SJSA1 (cell line): ENCODE results near the gene CERS5. TPM values are rescaled to one million over a fixed set of nuclear protein-coding genes. Genes with fewer than 3 reads are reported as not detected.

Source experiments
- DNase-seq, 2 experiments: peaks; one replicate each; pipeline ENCODE4 v3.0.0-alpha.2; 2015 to 2020; ENCODE audit warnings: low spot score in 2 of 2, low read depth in 1 of 2
- H3K27ac ChIP-seq: fragments of 250-450 bp; sonication (Bioruptor Pico); 2 replicates; pipeline ENCODE4 v1.5.1; 2020; ENCODE audit warnings: mild to moderate bottlenecking, moderate library complexity
- H3K27me3 ChIP-seq: fragments of 250-450 bp; sonication (Bioruptor Pico); replicated peaks from 2 replicates; pipeline ENCODE4 v1.5.1; 2020; ENCODE audit warnings: mild to moderate bottlenecking, moderate library complexity
- H3K36me3 ChIP-seq: fragments of 250-450 bp; sonication (Bioruptor Pico); 2 replicates; pipeline ENCODE4 v1.5.1; 2020; ENCODE audit warnings: mild to moderate bottlenecking
- H3K4me1 ChIP-seq: fragments of 250-450 bp; sonication (Bioruptor Pico); replicated peaks from 2 replicates; pipeline ENCODE4 v1.6.1; 2021; ENCODE audit warnings: mild to moderate bottlenecking
- H3K4me3 ChIP-seq: fragments of 250-450 bp; sonication (Bioruptor Pico); 2 replicates; pipeline ENCODE4 v1.5.1; 2020; ENCODE audit warnings: mild to moderate bottlenecking
- H3K9me3 ChIP-seq: fragments of 250-450 bp; sonication (Bioruptor Pico); replicated peaks from 2 replicates; pipeline ENCODE4 v1.5.1; 2020; ENCODE audit warnings: mild to moderate bottlenecking
- total RNA-seq: library from RNA; depleted of rRNA; stranded (reverse); fragments of >200 nt; shearing (Covaris generic); gene quantifications from 2 replicates; pipeline ENCODE4 v1.2.3, GENCODE V29; 2014; rRNA removed

The CERS5 gene
- total RNA-seq, result 23.1 and 36.3 TPM in 2 replicates

- peaks cover 9% of the 10 kb centered on the region for H3K9me3 ChIP-seq
- H3K27me3 ChIP-seq, result no peaks in the 10 kb centered on the region
Measured at GRCh38 chr12:50167049-50167828, at the start of gene CERS5. CERS5 (minus strand) TSS chr12:50167369; CDS start chr12:50167297, 72 bp downstream.

GRCh38 chr12:50215033-50215432, 47.9 kb upstream of the CERS5 start:
- peaks cover 84% of the 10 kb centered on the region for H3K36me3 ChIP-seq
- no peaks in the 10 kb centered on the region for H3K27me3 ChIP-seq
- no peaks in the 10 kb centered on the region for H3K9me3 ChIP-seq
- H3K4me1 ChIP-seq, result peaks cover 68% of the 10 kb centered on the region
- DNase-seq, result peak in 1 of 2 experiments; percentile 18
- H3K27ac ChIP-seq, result peak overlapping the region; percentile 5; the same call in 1 of the 2 replicates
- H3K4me3 ChIP-seq, result no peak overlapping the region

More at GRCh38 chr12:50167049-50167828, at the start of gene CERS5:
- peak within 1 kb of the TSS; percentile 80 for H3K4me3 ChIP-seq
- H3K27ac ChIP-seq, result peak within 1 kb of the TSS; percentile 77
- H3K36me3 ChIP-seq, result peaks cover 10% of the 10 kb centered on the region
- peak; percentile 99 for DNase-seq
- H3K4me1 ChIP-seq, result peaks cover 15% of the 10 kb centered on the region

- no peak overlapping the region for H3K4me3 ChIP-seq
- H3K36me3 ChIP-seq, result peaks cover 82% of the 10 kb centered on the region
- H3K9me3 ChIP-seq, result no peaks in the 10 kb centered on the region
- DNase-seq, result no peak
- peaks cover 59% of the 10 kb centered on the region for H3K4me1 ChIP-seq
- H3K27me3 ChIP-seq, result no peaks in the 10 kb centered on the region
- H3K27ac ChIP-seq, result no peak overlapping the region
Measured at GRCh38 chr12:50214018-50214417, 46.8 kb upstream of the CERS5 start.

GRCh38 chr12:50213439-50213838, 46.3 kb upstream of the CERS5 start:
- H3K4me1 ChIP-seq, result peaks cover 53% of the 10 kb centered on the region
- H3K27ac ChIP-seq, result no peak overlapping the region
- no peak for DNase-seq
- no peak overlapping the region for H3K4me3 ChIP-seq
- H3K9me3 ChIP-seq, result no peaks in the 10 kb centered on the region
- no peaks in the 10 kb centered on the region for H3K27me3 ChIP-seq
- peaks cover 78% of the 10 kb centered on the region for H3K36me3 ChIP-seq

GRCh38 chr12:50212071-50212467, 44.9 kb upstream of the CERS5 start:
- no peaks in the 10 kb centered on the region for H3K9me3 ChIP-seq
- DNase-seq, result no peak
- H3K4me1 ChIP-seq, result peaks cover 48% of the 10 kb centered on the region
- H3K27me3 ChIP-seq, result no peaks in the 10 kb centered on the region
- H3K27ac ChIP-seq, result peak overlapping the region; percentile 67
- H3K36me3 ChIP-seq, result peaks cover 78% of the 10 kb centered on the region
- no peak overlapping the region for H3K4me3 ChIP-seq

GRCh38 chr12:50211392-50212070, 44.4 kb upstream of the CERS5 start:
- H3K36me3 ChIP-seq, result peaks cover 78% of the 10 kb centered on the region
- H3K4me1 ChIP-seq, result peaks cover 48% of the 10 kb centered on the region
- H3K4me3 ChIP-seq, result no peak overlapping the region
- H3K27ac ChIP-seq, result peak overlapping the region; percentile 67
- peak in 1 of 2 experiments; percentile 51 for DNase-seq
- H3K27me3 ChIP-seq, result no peaks in the 10 kb centered on the region
- no peaks in the 10 kb centered on the region for H3K9me3 ChIP-seq

- Histone ChIP-seq H3K4me1 (peaks cover 32% of the 10 kb centered on the region), H3K9me3 (no peaks in the 10 kb centered on the region), H3K27ac (no peak overlapping the region), H3K27me3 (no peaks in the 10 kb centered on the region), H3K36me3 (peaks cover 84% of the 10 kb centered on the region), H3K4me3 (no peak overlapping the region)
- DNase-seq, result no peak
Measured at GRCh38 chr12:50207424-50207823, 40.3 kb upstream of the CERS5 start.

GRCh38 chr12:50205648-50206047, 38.5 kb upstream of the CERS5 start:
- Histone ChIP-seq H3K9me3 (no peaks in the 10 kb centered on the region), H3K36me3 (peaks cover 80% of the 10 kb centered on the region), H3K4me1 (peaks cover 24% of the 10 kb centered on the region), H3K4me3 (no peak overlapping the region), H3K27me3 (no peaks in the 10 kb centered on the region), H3K27ac (no peak overlapping the region)
- DNase-seq, result no peak

- no peak overlapping the region for H3K27ac ChIP-seq
Measured at GRCh38 chr12:50203691-50204090, 36.5 kb upstream of the CERS5 start.

GRCh38 chr12:50201987-50202521, 34.9 kb upstream of the CERS5 start:
- Histone ChIP-seq H3K4me3 (no peak overlapping the region), H3K9me3 (no peaks in the 10 kb centered on the region), H3K27me3 (no peaks in the 10 kb centered on the region), H3K36me3 (peaks cover 93% of the 10 kb centered on the region), H3K4me1 (peaks cover 23% of the 10 kb centered on the region), H3K27ac (peak overlapping the region; percentile 64)
- peak; percentile 64 to 75 for DNase-seq

More at GRCh38 chr12:50203691-50204090, 36.5 kb upstream of the CERS5 start:
- Histone ChIP-seq H3K4me3 (no peak overlapping the region), H3K9me3 (no peaks in the 10 kb centered on the region), H3K36me3 (peaks cover 87% of the 10 kb centered on the region), H3K4me1 (peaks cover 23% of the 10 kb centered on the region), H3K27me3 (no peaks in the 10 kb centered on the region)
- no peak for DNase-seq

GRCh38 chr12:50200552-50201273, 33.5 kb upstream of the CERS5 start:
- Histone ChIP-seq H3K27ac (peak overlapping the region; percentile 64; the same call in 1 of the 2 replicates), H3K9me3 (no peaks in the 10 kb centered on the region), H3K36me3 (peaks cover 93% of the 10 kb centered on the region), H3K4me1 (peaks cover 23% of the 10 kb centered on the region), H3K27me3 (no peaks in the 10 kb centered on the region), H3K4me3 (no peak overlapping the region)
- DNase-seq, result no peak

- peaks cover 92% of the 10 kb centered on the region for H3K36me3 ChIP-seq
- peaks cover 23% of the 10 kb centered on the region for H3K4me1 ChIP-seq
- no peak overlapping the region for H3K27ac ChIP-seq
Measured at GRCh38 chr12:50198829-50199228, 31.7 kb upstream of the CERS5 start.

GRCh38 chr12:50197297-50197727, 30.1 kb upstream of the CERS5 start:
- no peak overlapping the region for H3K4me3 ChIP-seq
- H3K27me3 ChIP-seq, result no peaks in the 10 kb centered on the region
- peaks cover 9% of the 10 kb centered on the region for H3K4me1 ChIP-seq
- no peak for DNase-seq
- H3K9me3 ChIP-seq, result no peaks in the 10 kb centered on the region
- H3K36me3 ChIP-seq, result peaks cover 86% of the 10 kb centered on the region
- H3K27ac ChIP-seq, result no peak overlapping the region

More at GRCh38 chr12:50198829-50199228, 31.7 kb upstream of the CERS5 start:
- Histone ChIP-seq H3K9me3 (no peaks in the 10 kb centered on the region), H3K27me3 (no peaks in the 10 kb centered on the region), H3K4me3 (no peak overlapping the region)
- no peak for DNase-seq
